HEK293 (cell line): ENCODE results near the gene COL6A5.

ENCODE experiments used
- TF ChIP-seq, protein P1 (sequence below): fragments of 450-650 bp; formaldehyde crosslinking; IDR thresholded peaks from 2 replicates; pipeline ENCODE4 v1.5.1; 2016; ENCODE audit warnings: missing biosample characterization, missing genetic modification characterization
- TF ChIP-seq, protein P2 (sequence below): fragments of 450-650 bp; formaldehyde crosslinking; IDR thresholded peaks from 2 replicates; pipeline ENCODE4 v1.5.1; 2016; ENCODE audit warnings: missing biosample characterization, missing genetic modification characterization

DNA sequence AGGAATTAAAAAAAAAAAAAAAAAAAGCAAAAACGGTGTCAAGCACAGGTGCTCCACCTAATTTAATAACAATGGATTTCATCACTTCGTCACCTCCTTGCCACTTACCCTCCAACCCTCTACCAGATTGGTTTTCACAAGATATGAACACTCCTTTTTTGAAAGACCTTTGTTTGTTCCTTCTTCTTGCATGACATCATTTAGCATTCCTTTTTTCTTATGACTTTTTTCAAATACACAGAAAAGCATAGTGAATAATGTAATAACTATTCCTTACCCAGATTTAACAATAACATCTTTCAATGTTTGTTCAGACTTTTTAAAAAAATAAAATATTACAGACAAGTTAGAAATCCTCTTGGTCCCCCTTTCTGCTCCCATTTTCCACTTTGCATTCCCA lies 187.8 kb downstream of the COL6A5 start:
- TF ChIP-seq, protein P1, sequence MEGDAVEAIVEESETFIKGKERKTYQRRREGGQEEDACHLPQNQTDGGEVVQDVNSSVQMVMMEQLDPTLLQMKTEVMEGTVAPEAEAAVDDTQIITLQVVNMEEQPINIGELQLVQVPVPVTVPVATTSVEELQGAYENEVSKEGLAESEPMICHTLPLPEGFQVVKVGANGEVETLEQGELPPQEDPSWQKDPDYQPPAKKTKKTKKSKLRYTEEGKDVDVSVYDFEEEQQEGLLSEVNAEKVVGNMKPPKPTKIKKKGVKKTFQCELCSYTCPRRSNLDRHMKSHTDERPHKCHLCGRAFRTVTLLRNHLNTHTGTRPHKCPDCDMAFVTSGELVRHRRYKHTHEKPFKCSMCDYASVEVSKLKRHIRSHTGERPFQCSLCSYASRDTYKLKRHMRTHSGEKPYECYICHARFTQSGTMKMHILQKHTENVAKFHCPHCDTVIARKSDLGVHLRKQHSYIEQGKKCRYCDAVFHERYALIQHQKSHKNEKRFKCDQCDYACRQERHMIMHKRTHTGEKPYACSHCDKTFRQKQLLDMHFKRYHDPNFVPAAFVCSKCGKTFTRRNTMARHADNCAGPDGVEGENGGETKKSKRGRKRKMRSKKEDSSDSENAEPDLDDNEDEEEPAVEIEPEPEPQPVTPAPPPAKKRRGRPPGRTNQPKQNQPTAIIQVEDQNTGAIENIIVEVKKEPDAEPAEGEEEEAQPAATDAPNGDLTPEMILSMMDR (tag by site-specific recombination): no peak
- TF ChIP-seq, protein P2, sequence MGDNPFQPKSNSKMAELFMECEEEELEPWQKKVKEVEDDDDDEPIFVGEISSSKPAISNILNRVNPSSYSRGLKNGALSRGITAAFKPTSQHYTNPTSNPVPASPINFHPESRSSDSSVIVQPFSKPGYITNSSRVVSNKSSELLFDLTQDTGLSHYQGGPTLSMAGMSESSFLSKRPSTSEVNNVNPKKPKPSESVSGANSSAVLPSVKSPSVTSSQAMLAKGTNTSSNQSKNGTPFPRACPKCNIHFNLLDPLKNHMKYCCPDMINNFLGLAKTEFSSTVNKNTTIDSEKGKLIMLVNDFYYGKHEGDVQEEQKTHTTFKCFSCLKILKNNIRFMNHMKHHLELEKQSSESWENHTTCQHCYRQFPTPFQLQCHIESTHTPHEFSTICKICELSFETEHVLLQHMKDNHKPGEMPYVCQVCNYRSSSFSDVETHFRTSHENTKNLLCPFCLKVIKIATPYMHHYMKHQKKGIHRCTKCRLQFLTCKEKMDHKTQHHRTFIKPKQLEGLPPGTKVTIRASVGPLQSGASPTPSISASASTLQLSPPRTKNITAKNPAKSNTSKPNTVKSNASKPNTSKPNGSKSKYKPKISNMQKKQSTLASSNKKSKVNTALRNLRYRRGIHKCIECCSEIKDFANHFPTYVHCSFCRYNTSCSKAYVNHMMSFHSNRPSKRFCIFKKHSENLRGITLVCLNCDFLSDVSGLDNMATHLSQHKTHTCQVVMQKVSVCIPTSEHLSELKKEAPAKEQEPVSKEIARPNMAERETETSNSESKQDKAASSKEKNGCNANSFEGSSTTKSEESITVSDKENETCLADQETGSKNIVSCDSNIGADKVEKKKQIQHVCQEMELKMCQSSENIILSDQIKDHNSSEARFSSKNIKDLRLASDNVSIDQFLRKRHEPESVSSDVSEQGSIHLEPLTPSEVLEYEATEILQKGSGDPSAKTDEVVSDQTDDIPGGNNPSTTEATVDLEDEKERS (tag by site-specific recombination): no peak
